OCI-LY7 (cell line): ENCODE data around the gene TMEM132A.

Experiments used
- CTCF ChIP-seq: fragments of 200-600 bp; sonication (generic); conservative IDR thresholded peaks from 2 replicates; pipeline ENCODE4 v1.5.1; 2014; ENCODE audit warnings: mild to moderate bottlenecking, antibody characterized with exemption, low read length, moderate library complexity, mixed read lengths
- EZH2phosphoT487 ChIP-seq: fragments of 200-600 bp; sonication (generic); IDR thresholded peaks from 2 replicates; pipeline ENCODE4 v1.6.1; 2018; ENCODE audit warnings: low read depth, borderline replicate concordance, mild to moderate bottlenecking, mixed run types, antibody characterized with exemption, low read length, moderate library complexity, mixed read lengths

DNA sequence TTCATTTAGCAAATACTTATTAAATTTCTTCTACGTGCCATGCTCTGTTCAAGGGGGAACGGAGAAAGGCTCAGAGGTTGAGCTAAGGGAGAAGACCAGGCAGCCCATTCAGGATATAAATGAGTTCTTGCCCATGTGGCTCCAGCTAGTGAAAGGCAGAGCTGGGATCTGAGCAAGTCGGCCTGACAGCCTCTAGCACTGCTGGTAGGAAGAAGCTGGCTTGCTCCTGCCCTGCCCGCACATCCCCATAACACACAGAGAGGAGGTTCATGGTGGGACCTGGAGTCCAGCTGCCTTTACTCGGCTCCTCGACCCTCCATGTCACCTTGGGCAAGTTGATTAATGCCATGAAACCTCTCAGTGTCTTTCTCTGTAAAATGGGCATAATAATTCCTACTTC, 25.8 kb downstream of the TMEM132A start:
- TF ChIP-seq CTCF (no peak), EZH2phosphoT487 (no peak)
